ENCODE measurements around the gene C3orf33. TPM values are rescaled to one million over a fixed set of nuclear protein-coding genes. Genes with fewer than 3 reads are reported as not detected.

C3orf33 gene
- total RNA-seq, 1 experiment from 2014 or later, result 2.9 TPM

GRCh38 chr3:155843569-155843968 is 37.5 kb upstream of the C3orf33 start:
- no peaks in the 10 kb centered on the region for H3K23me2 ChIP-seq (ENCODE audit: insufficient read length, low read depth, low read length, poor library complexity, severe bottlenecking)
- DNase-seq, result no peak
- H3K27ac Mint-ChIP-seq, result no peak overlapping the region
- TF ChIP-seq CTCF (conservative IDR thresholded peaks at IDR 0.05), result no peak
- H3K56ac ChIP-seq (ENCODE audit: insufficient read length, low read depth, low read length), result no peak overlapping the region
- no peak overlapping the region for H2AK5ac ChIP-seq (ENCODE audit: insufficient read length, low read length)
- H3K4me2 ChIP-seq (ENCODE audit: insufficient read depth, insufficient read length, low read length), result no peak overlapping the region
- no peaks in the 10 kb centered on the region for H4K20me1 ChIP-seq (ENCODE audit: control insufficient read depth, insufficient read depth, insufficient read length)
- H3K4me1 Mint-ChIP-seq, result no peaks in the 10 kb centered on the region
- no peak overlapping the region for H3K23ac ChIP-seq (ENCODE audit: insufficient read length, low read depth, low read length)
- H4K5ac ChIP-seq (ENCODE audit: insufficient read length, low read depth, low read length), result no peak overlapping the region
- H2BK12ac ChIP-seq (ENCODE audit: insufficient read length, low read depth, low read length), result no peak overlapping the region
- H3K14ac ChIP-seq (ENCODE audit: insufficient read depth, low read length), result no peak overlapping the region
- H3K36me3 Mint-ChIP-seq (ENCODE audit: insufficient read depth in 1 of 3, low read depth in 3 of 3), result peaks cover 0 to 6% (median 3%) of the 10 kb centered on the region in 3 experiments; a peak in 2 of 7 replicates
- H3K4me3 Mint-ChIP-seq, result no peak overlapping the region
- H3K9me3 Mint-ChIP-seq, result no peaks in the 10 kb centered on the region
- H3K9me3 ChIP-seq (ENCODE audit: control insufficient read depth, low read depth, low read length), result no peaks in the 10 kb centered on the region
- H2AFZ ChIP-seq (ENCODE audit: low read length), result no peak overlapping the region
- no peaks in the 10 kb centered on the region for H3K79me1 ChIP-seq (ENCODE audit: insufficient read depth, low read depth, low read length, poor library complexity, severe bottlenecking)
- no peak overlapping the region for H4K91ac ChIP-seq (ENCODE audit: insufficient read length, low read depth, low read length)
- no peaks in the 10 kb centered on the region for H3K4me1 ChIP-seq (ENCODE audit: insufficient read depth, low read length)
- H2BK120ac ChIP-seq (ENCODE audit: low read depth, low read length, poor library complexity, severe bottlenecking), result no peak overlapping the region
- no peak overlapping the region for H2BK5ac ChIP-seq (ENCODE audit: insufficient read length, low read length)
- no peak overlapping the region for H3K27ac ChIP-seq (ENCODE audit: insufficient read length, low read depth, low read length)
- WGBS (ENCODE audit: extremely low coverage, insufficient read length, low lambda C conversion rate), result no CpG with 5 or more reads among the region's 1 CpG
- H3K27me3 ChIP-seq (ENCODE audit: insufficient read depth, low read length), result no peaks in the 10 kb centered on the region
- H2BK15ac ChIP-seq (ENCODE audit: low read depth, low read length), result no peak overlapping the region
- H3K18ac ChIP-seq (ENCODE audit: insufficient read length, low read depth, low read length), result no peak overlapping the region
- H3K79me2 ChIP-seq (ENCODE audit: insufficient read depth, low read length), result no peaks in the 10 kb centered on the region; the same call in 1 of the 2 replicates
- H3K27me3 Mint-ChIP-seq (ENCODE audit: low read depth), result no peaks in the 10 kb centered on the region
- no peak overlapping the region for H2BK20ac ChIP-seq (ENCODE audit: low read depth, low read length, poor library complexity, severe bottlenecking)
- H4K8ac ChIP-seq (replicated peaks; ENCODE audit: insufficient read length, low read depth, low read length), result no peak overlapping the region
- H3K4ac ChIP-seq (ENCODE audit: low read depth, low read length), result no peak overlapping the region
- H3K9ac ChIP-seq (ENCODE audit: extremely low read depth, insufficient read length, low read length), result no peak overlapping the region
- H3T11ph ChIP-seq (ENCODE audit: low read length), result no peak overlapping the region
